Neural cell (in vitro differentiated cells): ENCODE measurements around the gene TRIB2.

ENCODE experiments used
- CTCF ChIP-seq: fragments of 450-650 bp; IDR thresholded peaks from 2 replicates; pipeline ENCODE4 v1.5.1; 2014; ENCODE audit warnings: antibody characterized with exemption, mild to moderate bottlenecking, moderate library complexity; ENCODE audit not compliant: poor library complexity, severe bottlenecking
- EP300 ChIP-seq: fragments of 450-650 bp; conservative IDR thresholded peaks from 2 replicates; pipeline ENCODE4 v1.6.1; 2014; ENCODE audit warnings: antibody characterized with exemption, mild to moderate bottlenecking, moderate library complexity; ENCODE audit not compliant: poor library complexity, severe bottlenecking
- EZH2 ChIP-seq: fragments of 200-600, 300-800 bp; shearing (Covaris generic), sonication (generic); IDR thresholded peaks from 2 replicates; pipeline ENCODE4 v1.6.1; 2014; ENCODE audit warnings: antibody characterized with exemption, low read length, borderline replicate concordance, mild to moderate bottlenecking; ENCODE audit not compliant: insufficient read depth, poor library complexity, severe bottlenecking
- POLR2AphosphoS5 ChIP-seq: IDR thresholded peaks from 2 replicates; pipeline ENCODE4 v1.6.1; 2012
- RAD21 ChIP-seq: fragments of 450-650 bp; conservative IDR thresholded peaks from 2 replicates; pipeline ENCODE4 v1.6.1; 2014; ENCODE audit warnings: antibody characterized with exemption, mild to moderate bottlenecking, moderate library complexity
- REST ChIP-seq: IDR thresholded peaks from 2 replicates; pipeline ENCODE4 v1.6.1; 2012; ENCODE audit warnings: borderline replicate concordance
- TAF1 ChIP-seq: IDR thresholded peaks from 2 replicates; pipeline ENCODE4 v1.6.1; 2012; ENCODE audit warnings: low read depth

- TF ChIP-seq CTCF (no peak), POLR2AphosphoS5 (no peak), EP300 (no peak), EZH2 (no peak), RAD21 (no peak), TAF1 (no peak), REST (no peak)
Observed at GRCh38 chr2:12705742-12706141, 11.0 kb upstream of the TRIB2 start.
